Nephron progenitor cell (in vitro differentiated cells): ENCODE data around the gene MYOZ1.

ENCODE experiments used
- DNase-seq: peaks from one replicate; pipeline ENCODE4 v3.0.0; 2021
- H3K27ac Mint-ChIP-seq: 2 replicates; pipeline ENCODE4 v1.8.0; 2021; ENCODE audit warnings: mild to moderate bottlenecking, moderate library complexity, mixed read lengths
- H3K27me3 Mint-ChIP-seq: 2 replicates; pipeline ENCODE4 v1.8.0; 2021; ENCODE audit warnings: mild to moderate bottlenecking, low read depth, mixed read lengths; ENCODE audit not compliant: poor library complexity
- H3K36me3 Mint-ChIP-seq: 2 replicates; pipeline ENCODE4 v1.8.0; 2021; ENCODE audit warnings: low read depth, mixed read lengths
- H3K4me1 Mint-ChIP-seq: 2 replicates; pipeline ENCODE4 v1.8.0; 2021; ENCODE audit warnings: mixed read lengths
- H3K4me3 Mint-ChIP-seq: 2 replicates; pipeline ENCODE4 v1.8.0; 2021; ENCODE audit warnings: mild to moderate bottlenecking, moderate library complexity, mixed read lengths
- H3K9me3 Mint-ChIP-seq: 2 replicates; pipeline ENCODE4 v1.8.0; 2021; ENCODE audit warnings: mild to moderate bottlenecking, moderate library complexity, mixed read lengths
- TF ChIP-seq, protein P1 (sequence below): fragments of 200-600 bp; sonication (generic); IDR thresholded peaks from 2 replicates; pipeline ENCODE4 v1.5.0; 2021; ENCODE audit warnings: antibody characterized with exemption

MYOZ1 gene

DNA sequence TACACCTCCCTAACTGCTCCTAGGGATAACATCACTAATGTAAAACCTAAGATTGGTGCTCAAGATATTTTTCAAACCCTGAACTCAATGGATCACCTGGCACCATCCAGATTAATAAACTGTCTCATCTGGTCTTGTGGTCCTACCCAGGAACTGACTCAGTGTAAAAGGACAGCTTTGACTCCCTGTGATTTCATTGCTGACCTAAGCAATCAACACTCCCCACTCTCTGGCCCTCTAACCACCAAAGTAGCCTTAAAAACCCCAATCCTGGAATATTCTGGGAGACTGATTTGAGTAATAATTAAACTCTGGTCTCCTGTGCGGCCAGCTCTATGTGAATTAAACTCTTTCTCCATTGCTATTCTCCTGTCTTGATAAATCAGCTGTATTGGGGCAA, 43.9 kb downstream of the MYOZ1 start:
- no peak for DNase-seq
- H3K4me1 Mint-ChIP-seq = peaks cover 21% of the 10 kb centered on the region
- H3K27ac Mint-ChIP-seq = no peak overlapping the region
- H3K36me3 Mint-ChIP-seq = peaks cover 15% of the 10 kb centered on the region
- no peak overlapping the region for H3K4me3 Mint-ChIP-seq
- H3K9me3 Mint-ChIP-seq = no peaks in the 10 kb centered on the region
- no peaks in the 10 kb centered on the region for H3K27me3 Mint-ChIP-seq
- TF ChIP-seq, protein P1, sequence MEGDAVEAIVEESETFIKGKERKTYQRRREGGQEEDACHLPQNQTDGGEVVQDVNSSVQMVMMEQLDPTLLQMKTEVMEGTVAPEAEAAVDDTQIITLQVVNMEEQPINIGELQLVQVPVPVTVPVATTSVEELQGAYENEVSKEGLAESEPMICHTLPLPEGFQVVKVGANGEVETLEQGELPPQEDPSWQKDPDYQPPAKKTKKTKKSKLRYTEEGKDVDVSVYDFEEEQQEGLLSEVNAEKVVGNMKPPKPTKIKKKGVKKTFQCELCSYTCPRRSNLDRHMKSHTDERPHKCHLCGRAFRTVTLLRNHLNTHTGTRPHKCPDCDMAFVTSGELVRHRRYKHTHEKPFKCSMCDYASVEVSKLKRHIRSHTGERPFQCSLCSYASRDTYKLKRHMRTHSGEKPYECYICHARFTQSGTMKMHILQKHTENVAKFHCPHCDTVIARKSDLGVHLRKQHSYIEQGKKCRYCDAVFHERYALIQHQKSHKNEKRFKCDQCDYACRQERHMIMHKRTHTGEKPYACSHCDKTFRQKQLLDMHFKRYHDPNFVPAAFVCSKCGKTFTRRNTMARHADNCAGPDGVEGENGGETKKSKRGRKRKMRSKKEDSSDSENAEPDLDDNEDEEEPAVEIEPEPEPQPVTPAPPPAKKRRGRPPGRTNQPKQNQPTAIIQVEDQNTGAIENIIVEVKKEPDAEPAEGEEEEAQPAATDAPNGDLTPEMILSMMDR = no peak

DNA sequence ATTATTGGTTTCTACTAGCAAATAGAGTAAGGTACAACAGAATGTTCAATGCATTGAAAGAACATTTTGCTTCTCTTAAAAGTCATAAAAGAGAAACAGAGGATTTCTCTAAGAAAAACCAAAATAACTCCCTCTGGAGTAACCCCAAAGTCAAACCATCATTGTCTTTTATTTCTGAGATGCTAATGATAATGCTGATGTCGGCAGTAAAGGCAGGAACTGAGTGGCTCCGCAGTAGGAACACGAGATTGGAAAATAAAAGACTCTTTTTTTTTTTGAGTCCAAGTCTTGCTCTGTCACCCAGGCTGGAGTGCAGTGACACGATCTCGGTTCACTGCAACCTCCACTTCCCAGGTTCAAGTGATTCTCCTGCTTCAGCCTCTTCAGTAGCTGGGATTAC, 47.5 kb downstream of the MYOZ1 start:
- H3K4me1 Mint-ChIP-seq = peaks cover 33% of the 10 kb centered on the region
- no peaks in the 10 kb centered on the region for H3K9me3 Mint-ChIP-seq
- H3K27me3 Mint-ChIP-seq = no peaks in the 10 kb centered on the region
- no peak overlapping the region for H3K27ac Mint-ChIP-seq
- no peak for DNase-seq
- TF ChIP-seq, protein P1 = no peak
- H3K4me3 Mint-ChIP-seq = no peak overlapping the region
- H3K36me3 Mint-ChIP-seq = peaks cover 11% of the 10 kb centered on the region

DNA sequence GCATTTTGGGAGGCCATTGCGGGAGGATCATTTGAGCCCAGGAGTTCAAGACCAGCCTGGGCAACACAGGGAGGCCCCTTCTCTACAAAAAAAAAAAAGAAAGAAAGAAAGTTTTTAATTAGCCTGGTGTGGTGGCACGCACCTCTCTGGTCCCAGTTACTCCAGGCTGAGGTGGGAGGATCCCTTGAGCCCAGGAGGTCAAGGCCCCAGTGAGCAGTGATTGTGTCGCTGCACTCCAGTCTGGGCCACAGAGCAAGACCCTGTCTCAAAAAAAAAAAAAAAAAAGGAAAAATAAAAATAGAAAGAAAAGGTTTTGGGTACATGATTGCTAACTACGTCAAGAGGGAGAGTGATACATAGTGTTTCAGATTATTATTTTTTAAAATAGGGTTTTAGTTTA, 48.2 kb downstream of the MYOZ1 start:
- Mint-ChIP-seq H3K27ac (peak overlapping the region; percentile 77), H3K36me3 (peaks cover 12% of the 10 kb centered on the region), H3K4me3 (no peak overlapping the region), H3K27me3 (no peaks in the 10 kb centered on the region), H3K4me1 (peaks cover 33% of the 10 kb centered on the region), H3K9me3 (no peaks in the 10 kb centered on the region)
- DNase-seq = no peak
- TF ChIP-seq, protein P1 = no peak

DNA sequence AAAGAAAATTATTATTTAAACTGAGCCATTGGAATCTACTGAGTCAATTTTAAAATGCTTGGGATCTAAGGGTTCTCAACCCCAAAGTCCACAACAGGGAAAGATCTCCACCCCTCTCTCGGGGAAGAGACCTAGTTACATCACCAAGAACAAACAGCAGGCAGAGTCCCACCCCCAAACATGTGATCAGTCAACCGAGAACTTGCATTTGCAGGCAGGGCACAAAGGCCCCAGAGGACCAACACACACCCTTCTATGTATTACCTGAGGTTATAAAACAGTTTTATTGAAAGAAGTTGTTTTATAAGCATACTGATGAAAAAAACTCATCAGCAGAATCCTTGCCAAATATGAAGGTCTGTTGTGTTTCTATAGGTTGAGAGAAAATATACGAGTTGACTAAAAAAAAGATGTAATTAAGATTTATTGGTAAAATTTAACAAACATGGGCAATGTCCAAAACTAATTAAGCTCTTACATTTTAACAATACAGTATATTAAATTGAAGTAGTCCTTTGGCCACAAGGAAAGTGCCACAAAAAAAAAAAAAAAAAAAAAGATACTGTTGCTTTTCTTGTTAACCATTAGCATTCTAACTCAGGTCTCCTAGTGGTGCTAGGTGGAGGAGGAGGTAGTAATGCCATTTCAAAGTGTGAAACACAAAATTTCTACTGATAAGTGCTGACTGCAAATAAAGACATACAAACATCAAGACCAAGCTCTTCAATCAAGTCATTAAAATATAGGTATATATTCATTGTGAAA, 49.2 kb downstream of the MYOZ1 start:
- peak overlapping the region; percentile 67 for H3K4me3 Mint-ChIP-seq
- peak; percentile 56 for DNase-seq

DNA sequence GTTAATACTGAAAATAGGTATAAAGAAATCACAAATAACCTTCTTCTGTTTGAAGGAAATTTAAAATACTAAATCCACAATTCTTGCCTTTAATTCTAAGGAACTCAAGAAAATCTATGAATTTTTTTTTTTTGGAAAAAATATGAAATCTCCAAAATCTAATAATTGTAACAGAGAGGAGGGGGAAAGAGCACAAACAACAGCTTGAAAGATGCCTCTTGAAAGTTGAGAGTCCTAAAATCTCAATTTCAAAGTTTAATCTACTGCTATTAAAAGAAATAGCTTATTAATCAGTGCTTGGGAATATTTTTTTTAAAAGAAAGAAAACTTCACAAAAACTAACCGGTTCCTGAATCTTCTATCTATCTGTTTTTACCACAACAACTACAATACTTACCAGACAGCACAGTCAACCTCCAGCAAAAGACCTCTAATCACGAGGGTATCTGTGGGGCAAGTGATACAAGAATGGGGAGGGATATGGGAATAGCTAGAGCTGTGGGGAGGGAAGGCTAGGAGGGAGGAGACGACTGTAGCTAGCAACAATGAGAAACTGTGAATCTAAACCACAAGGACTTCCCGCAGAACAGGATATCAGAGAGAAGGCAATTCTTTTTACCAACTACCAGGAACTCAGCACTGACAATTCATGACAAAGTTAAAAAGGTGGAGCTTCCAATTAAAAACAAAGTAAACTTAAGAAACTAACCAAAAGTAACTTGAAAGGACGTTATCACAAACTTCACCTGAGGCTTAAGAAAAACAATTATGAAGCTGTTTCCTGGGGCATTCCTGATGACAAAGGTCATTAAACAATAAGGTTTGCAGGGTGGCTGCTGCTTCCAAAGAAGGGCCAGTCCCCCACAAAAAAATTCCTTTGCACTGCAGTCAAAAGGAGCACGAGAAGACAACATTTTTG, 50.1 kb downstream of the MYOZ1 start, which contains the start of gene USP54:
Gene USP54 (minus strand): TSS at position 462 of the 919 bp plus-strand sequence. CDS start 15,684 bp downstream, outside the sequence.
- Mint-ChIP-seq H3K4me1 (peaks cover 33% of the 10 kb centered on the region), H3K9me3 (peaks cover 3% of the 10 kb centered on the region), H3K4me3 (peak within 1 kb of the TSS; percentile 67), H3K27me3 (no peaks in the 10 kb centered on the region), H3K27ac (peak within 1 kb of the TSS; percentile 96), H3K36me3 (peaks cover 20% of the 10 kb centered on the region)
- no peak for DNase-seq
- TF ChIP-seq, protein P1 = no peak

More for the DNA sequence above, 49.2 kb downstream of the MYOZ1 start:
- TF ChIP-seq, protein P1 = peak; percentile 8
- H3K4me1 Mint-ChIP-seq = peaks cover 33% of the 10 kb centered on the region
- no peaks in the 10 kb centered on the region for H3K9me3 Mint-ChIP-seq
- H3K36me3 Mint-ChIP-seq = peaks cover 16% of the 10 kb centered on the region
- H3K27ac Mint-ChIP-seq = peak overlapping the region; percentile 91
- no peaks in the 10 kb centered on the region for H3K27me3 Mint-ChIP-seq
